ENCODE data around the gene ZCCHC9. TPM values are rescaled to one million over a fixed set of nuclear protein-coding genes. Genes with fewer than 3 reads are reported as not detected.
"Not testable (repeated sequence)": the region's sequence is repeated elsewhere in the genome, so short reads cannot be mapped to it uniquely, and the experiment has no call there.

The ZCCHC9 gene
- total and polyA plus RNA-seq, 5 donors from 2014 or later = 18.7 to 24.9 (median 21.7) TPM

GRCh38 chr5:81265101-81265500, 36.3 kb upstream of the ZCCHC9 start:
- H3K36me3 Mint-ChIP-seq = peaks cover 24% of the 10 kb centered on the region
- no peak overlapping the region for H3K4me3 ChIP-seq (ENCODE audit: low read depth, low read length)
- no peak for DNase-seq

GRCh38 chr5:81268521-81269196, 32.7 kb upstream of the ZCCHC9 start:
- no peaks in the 10 kb centered on the region for H3K27me3 Mint-ChIP-seq

More at GRCh38 chr5:81265101-81265500, 36.3 kb upstream of the ZCCHC9 start:
- Mint-ChIP-seq H3K9me3 (peaks cover 0 to 24% (median 4%) of the 10 kb centered on the region in 7 donors), H3K27ac (no peak overlapping the region), H3K27me3 (no peaks in the 10 kb centered on the region), H3K4me3 (no peak overlapping the region), H3K4me1 (peaks cover 0 to 21% (median 3%) of the 10 kb centered on the region in 4 donors)
- Histone ChIP-seq H3K9me3 (ENCODE audit: control insufficient read depth in 2 of 2, low read length in 2 of 2) (no peaks in the 10 kb centered on the region), H3K27me3 (ENCODE audit: control insufficient read depth, insufficient read depth, low read length) (no peaks in the 10 kb centered on the region), H3K4me1 (ENCODE audit: control insufficient read depth, insufficient read depth, low read length, poor library complexity, severe bottlenecking) (no peaks in the 10 kb centered on the region), H3K27ac (ENCODE audit: insufficient read depth, low read length, poor library complexity, severe bottlenecking) (no peak overlapping the region), H3K36me3 (ENCODE audit: control insufficient read depth, insufficient read depth, low read length) (no peaks in the 10 kb centered on the region)
- ATAC-seq (ENCODE audit: low read depth in 2 of 2) = no peak

DNA sequence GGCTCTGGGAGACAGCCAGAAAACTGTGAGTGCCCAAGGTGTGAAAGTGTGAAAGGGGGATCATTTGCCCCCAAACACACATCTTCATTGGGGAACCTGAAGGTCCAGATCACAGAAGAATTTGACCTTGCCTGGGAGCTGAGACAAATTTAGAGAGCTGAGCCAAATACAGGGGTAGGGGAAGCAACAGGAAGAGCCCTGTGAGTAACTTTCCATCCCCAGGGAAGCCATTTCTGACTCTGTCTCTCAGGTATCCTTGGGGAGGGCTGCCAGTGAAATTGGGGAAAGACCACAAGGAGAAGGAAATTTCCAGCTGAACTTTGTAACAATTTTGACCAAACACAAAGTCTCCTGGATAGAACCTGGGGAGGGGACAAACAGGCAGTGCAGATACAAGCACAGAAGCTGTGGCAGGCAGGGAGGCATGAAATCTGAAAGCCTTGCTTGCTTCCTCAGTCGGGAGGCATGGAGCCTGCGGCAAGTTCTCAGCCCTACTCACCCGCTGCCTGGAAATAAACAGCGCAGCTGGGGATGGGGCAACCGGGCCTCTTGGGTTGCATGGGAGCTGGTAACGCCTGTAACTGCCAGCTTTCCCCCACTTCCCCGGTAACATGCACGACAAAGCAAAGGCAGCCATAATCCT, 31.5 kb upstream of the ZCCHC9 start:
- no peak overlapping the region for H3K4me3 Mint-ChIP-seq
- no peak overlapping the region for H3K27ac Mint-ChIP-seq
- H3K27me3 Mint-ChIP-seq = no peaks in the 10 kb centered on the region
- H3K36me3 ChIP-seq (ENCODE audit: control insufficient read depth, insufficient read depth, low read length) = no peaks in the 10 kb centered on the region
- H3K4me3 ChIP-seq (ENCODE audit: low read depth, low read length) = no peak overlapping the region
- H3K36me3 Mint-ChIP-seq = peaks cover 22% of the 10 kb centered on the region
- DNase-seq = no peak
- H3K9me3 Mint-ChIP-seq = peaks cover 1 to 36% (median 11%) of the 10 kb centered on the region in 7 donors
- H3K9me3 ChIP-seq (ENCODE audit: control insufficient read depth in 2 of 2, low read length in 2 of 2) = peaks cover 6 to 9% of the 10 kb centered on the region in 2 experiments
- no peak for ATAC-seq (ENCODE audit: low read depth in 2 of 2)
- H3K27me3 ChIP-seq (ENCODE audit: control insufficient read depth, insufficient read depth, low read length) = no peaks in the 10 kb centered on the region
- peaks cover 0 to 31% (median 18%) of the 10 kb centered on the region in 4 donors for H3K4me1 Mint-ChIP-seq
- no peaks in the 10 kb centered on the region for H3K4me1 ChIP-seq (ENCODE audit: control insufficient read depth, insufficient read depth, low read length, poor library complexity, severe bottlenecking)
- H3K27ac ChIP-seq (ENCODE audit: insufficient read depth, low read length, poor library complexity, severe bottlenecking) = no peak overlapping the region

More at GRCh38 chr5:81268521-81269196, 32.7 kb upstream of the ZCCHC9 start:
- DNase-seq (no peak), ATAC-seq (ENCODE audit: low read depth in 2 of 2) (peak; percentile 42 to 47)
- Histone ChIP-seq H3K36me3 (ENCODE audit: control insufficient read depth, insufficient read depth, low read length) (no peaks in the 10 kb centered on the region), H3K4me1 (ENCODE audit: control insufficient read depth, insufficient read depth, low read length, poor library complexity, severe bottlenecking) (no peaks in the 10 kb centered on the region), H3K27me3 (ENCODE audit: control insufficient read depth, insufficient read depth, low read length) (no peaks in the 10 kb centered on the region), H3K9me3 (ENCODE audit: control insufficient read depth in 2 of 2, low read length in 2 of 2) (peaks cover 4 to 9% of the 10 kb centered on the region in 2 experiments), H3K27ac (ENCODE audit: insufficient read depth, low read length, poor library complexity, severe bottlenecking) (no peak overlapping the region), H3K4me3 (ENCODE audit: low read depth, low read length) (no peak overlapping the region)
- H3K27ac Mint-ChIP-seq = peak overlapping the region in 1 of 3 donors; percentile 38
- peaks cover 0 to 27% (median 14%) of the 10 kb centered on the region in 4 donors for H3K4me1 Mint-ChIP-seq
- H3K9me3 Mint-ChIP-seq = peaks cover 0 to 26% (median 5%) of the 10 kb centered on the region in 7 donors
- peaks cover 16% of the 10 kb centered on the region for H3K36me3 Mint-ChIP-seq
- no peak overlapping the region for H3K4me3 Mint-ChIP-seq

DNA sequence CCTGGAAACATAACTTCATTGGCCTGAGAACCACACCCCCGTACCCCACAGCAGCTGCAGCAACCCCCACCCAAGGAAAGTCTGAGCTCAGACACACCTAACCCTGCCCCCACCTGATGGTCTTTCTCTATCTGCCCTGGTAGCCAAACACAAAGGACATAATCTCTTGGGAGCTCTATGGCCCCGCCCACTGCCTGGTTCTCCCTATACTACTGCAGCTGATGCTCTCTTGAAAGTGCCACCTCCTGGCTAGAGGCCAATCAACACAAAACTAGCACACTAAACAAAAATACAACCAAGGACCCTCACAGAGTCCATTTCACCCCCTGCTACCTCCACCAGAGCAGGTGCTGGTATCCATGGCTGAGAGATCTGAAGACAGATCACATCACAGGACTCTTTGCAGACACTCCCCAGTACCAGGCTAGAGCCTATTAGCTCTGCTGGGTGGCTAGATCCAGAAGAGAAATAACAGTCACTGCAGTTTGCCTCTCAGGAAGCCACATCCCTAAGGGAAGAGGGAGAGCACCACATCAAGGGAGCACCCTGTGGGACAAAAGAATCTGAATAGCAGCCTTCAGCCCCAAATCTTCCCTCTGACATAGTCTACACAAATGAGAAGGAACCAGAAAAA, 30.9 kb upstream of the ZCCHC9 start:
- H3K4me1 ChIP-seq (ENCODE audit: control insufficient read depth, insufficient read depth, low read length, poor library complexity, severe bottlenecking); H3K4me3 ChIP-seq (ENCODE audit: low read depth, low read length); H3K9me3 ChIP-seq (ENCODE audit: control insufficient read depth in 2 of 2, low read length in 2 of 2); DNase-seq; H3K27me3 ChIP-seq (ENCODE audit: control insufficient read depth, insufficient read depth, low read length); ATAC-seq (ENCODE audit: low read depth in 2 of 2); H3K4me3 Mint-ChIP-seq; H3K36me3 ChIP-seq (ENCODE audit: control insufficient read depth, insufficient read depth, low read length); H3K27ac Mint-ChIP-seq; H3K27ac ChIP-seq (ENCODE audit: insufficient read depth, low read length, poor library complexity, severe bottlenecking); H3K27me3 Mint-ChIP-seq: not testable (repeated sequence)
- Mint-ChIP-seq H3K4me1 (peaks cover 0 to 35% (median 19%) of the 10 kb centered on the region in 4 donors), H3K36me3 (peaks cover 28% of the 10 kb centered on the region), H3K9me3 (peaks cover 1 to 40% (median 11%) of the 10 kb centered on the region in 7 donors)

DNA sequence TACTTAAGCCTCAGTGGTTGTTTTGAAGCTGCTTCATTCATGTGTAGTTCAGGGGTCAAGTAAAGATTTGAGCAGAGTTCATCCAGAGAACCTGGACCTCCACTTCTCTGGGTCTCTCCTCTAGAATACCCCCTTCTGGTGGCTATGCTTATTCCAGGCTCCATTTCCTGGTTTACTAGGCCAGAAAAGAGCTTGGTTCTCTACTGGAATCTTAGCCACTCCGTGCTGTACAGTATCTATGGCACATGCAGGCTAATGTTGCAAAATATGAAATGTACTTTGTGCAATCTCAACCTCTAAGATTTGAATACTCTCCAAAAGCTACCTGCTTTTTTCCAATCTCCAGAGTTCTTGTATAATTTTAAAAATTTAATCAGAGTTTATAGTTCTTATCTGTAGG, 17.4 kb upstream of the ZCCHC9 start:
- peaks cover 17% of the 10 kb centered on the region for H3K36me3 Mint-ChIP-seq
- ATAC-seq (ENCODE audit: low read depth in 2 of 2) = no peak
- no peak overlapping the region for H3K4me3 Mint-ChIP-seq
- Histone ChIP-seq H3K4me1 (ENCODE audit: control insufficient read depth, insufficient read depth, low read length, poor library complexity, severe bottlenecking) (peaks cover 15% of the 10 kb centered on the region), H3K27me3 (ENCODE audit: control insufficient read depth, insufficient read depth, low read length) (no peaks in the 10 kb centered on the region), H3K4me3 (ENCODE audit: low read depth, low read length) (no peak overlapping the region), H3K36me3 (ENCODE audit: control insufficient read depth, insufficient read depth, low read length) (no peaks in the 10 kb centered on the region), H3K9me3 (ENCODE audit: control insufficient read depth in 2 of 2, low read length in 2 of 2) (no peaks in the 10 kb centered on the region), H3K27ac (ENCODE audit: insufficient read depth, low read length, poor library complexity, severe bottlenecking) (no peak overlapping the region)
- DNase-seq = no peak
- H3K4me1 Mint-ChIP-seq = peaks cover 14 to 41% (median 29%) of the 10 kb centered on the region in 4 donors
- H3K27me3 Mint-ChIP-seq = no peaks in the 10 kb centered on the region
- H3K9me3 Mint-ChIP-seq = peaks cover 0 to 8% (median 0%) of the 10 kb centered on the region in 7 donors
- no peak overlapping the region for H3K27ac Mint-ChIP-seq

DNA sequence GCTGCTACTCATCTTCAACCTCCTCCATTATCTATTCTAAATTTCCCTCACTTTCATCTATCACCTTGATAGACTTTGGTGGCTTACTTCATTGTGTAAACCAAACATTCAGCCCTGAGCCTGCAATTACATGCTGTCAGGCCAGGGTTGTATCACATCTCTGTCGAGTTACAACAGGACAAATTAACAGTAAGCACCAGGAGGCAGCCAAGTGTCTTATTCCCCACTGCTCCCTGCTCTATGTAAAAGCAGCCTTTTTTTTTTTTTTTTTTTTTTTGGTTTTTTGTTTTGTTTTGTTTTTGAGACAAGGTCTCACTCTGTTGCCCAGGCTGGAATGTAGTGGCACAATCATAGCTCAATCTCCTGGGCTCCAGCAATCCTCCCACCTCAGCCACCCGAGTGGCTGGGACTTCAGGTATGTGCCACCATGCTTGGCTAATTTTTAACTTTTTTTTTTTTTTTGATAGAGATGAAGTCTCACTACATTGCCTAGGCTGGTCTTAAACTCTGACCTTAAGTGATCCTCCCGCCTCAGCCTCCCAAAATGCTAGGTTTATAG, 15.2 kb upstream of the ZCCHC9 start:
- no peaks in the 10 kb centered on the region for H3K9me3 ChIP-seq (ENCODE audit: control insufficient read depth in 2 of 2, low read length in 2 of 2)
- no peaks in the 10 kb centered on the region for H3K27me3 ChIP-seq (ENCODE audit: control insufficient read depth, insufficient read depth, low read length)
- Mint-ChIP-seq H3K27me3 (no peaks in the 10 kb centered on the region), H3K36me3 (peaks cover 25% of the 10 kb centered on the region), H3K4me1 (peaks cover 29 to 55% (median 47%) of the 10 kb centered on the region in 4 donors), H3K27ac (peak overlapping the region in 2 of 3 donors; percentile 5 to 18), H3K9me3 (peaks cover 0 to 9% (median 2%) of the 10 kb centered on the region in 7 donors), H3K4me3 (peak overlapping the region in 2 of 4 donors; percentile 61 to 77)
- H3K4me1 ChIP-seq (ENCODE audit: control insufficient read depth, insufficient read depth, low read length, poor library complexity, severe bottlenecking) = peaks cover 15% of the 10 kb centered on the region
- DNase-seq (no peak), ATAC-seq (ENCODE audit: low read depth in 2 of 2) (no peak)
- no peak overlapping the region for H3K27ac ChIP-seq (ENCODE audit: insufficient read depth, low read length, poor library complexity, severe bottlenecking)
- H3K4me3 ChIP-seq (ENCODE audit: low read depth, low read length) = no peak overlapping the region
- no peaks in the 10 kb centered on the region for H3K36me3 ChIP-seq (ENCODE audit: control insufficient read depth, insufficient read depth, low read length)

- no peaks in the 10 kb centered on the region for H3K36me3 ChIP-seq (ENCODE audit: control insufficient read depth, insufficient read depth, low read length)
- H3K27me3 ChIP-seq (ENCODE audit: control insufficient read depth, insufficient read depth, low read length) = no peaks in the 10 kb centered on the region
- Mint-ChIP-seq H3K4me3 (peak overlapping the region in 3 of 4 donors; percentile 29 to 31 (median 30)), H3K36me3 (peaks cover 31% of the 10 kb centered on the region), H3K27ac (peak overlapping the region in 2 of 3 donors; percentile 31 to 51), H3K4me1 (peaks cover 41 to 72% (median 61%) of the 10 kb centered on the region in 4 donors), H3K27me3 (no peaks in the 10 kb centered on the region), H3K9me3 (peaks cover 0 to 19% (median 6%) of the 10 kb centered on the region in 7 donors)
- ATAC-seq (ENCODE audit: low read depth in 2 of 2) (no peak), DNase-seq (no peak)
- H3K4me1 ChIP-seq (ENCODE audit: control insufficient read depth, insufficient read depth, low read length, poor library complexity, severe bottlenecking) = peaks cover 21% of the 10 kb centered on the region
- peaks cover 0 to 3% of the 10 kb centered on the region in 2 experiments for H3K9me3 ChIP-seq (ENCODE audit: control insufficient read depth in 2 of 2, low read length in 2 of 2)
- no peak overlapping the region for H3K27ac ChIP-seq (ENCODE audit: insufficient read depth, low read length, poor library complexity, severe bottlenecking)
- peak overlapping the region; percentile 55 for H3K4me3 ChIP-seq (ENCODE audit: low read depth, low read length)
Observed at GRCh38 chr5:81288021-81288433, 13.4 kb upstream of the ZCCHC9 start.

All from CD4-positive, CD25-positive, alpha-beta regulatory T cell (primary cell).